Measurements from ENCODE around the gene CSMD2.

DNA sequence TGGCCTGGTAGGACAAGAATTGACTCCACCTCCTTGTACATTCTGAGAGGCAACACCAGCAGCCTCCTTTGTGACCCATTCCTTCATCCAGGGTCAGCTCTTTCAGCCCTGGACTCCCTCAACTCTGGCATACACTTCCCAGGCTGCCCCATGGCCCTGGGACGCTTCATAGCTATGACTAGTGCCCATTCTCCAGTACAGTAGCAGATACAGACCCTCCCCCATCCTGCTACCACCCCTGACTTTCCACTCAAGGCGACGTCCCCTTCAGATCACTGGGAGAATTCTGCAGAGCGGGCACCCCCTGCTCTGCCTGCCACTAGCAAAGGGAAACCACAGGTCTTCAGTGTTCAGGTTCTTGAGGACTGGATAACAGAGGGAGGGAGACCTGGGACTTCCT lies 400.9 kb downstream of the CSMD2 start:
- no peak for TF ChIP-seq SIN3A (IDR thresholded peaks at IDR 0.05; ENCODE audit: borderline replicate concordance, insufficient read depth, low read length)
- no peak for TF ChIP-seq POLR2AphosphoS5 (IDR thresholded peaks at IDR 0.05; ENCODE audit: low read depth, low read length)

Data from PFSK-1 (cell line).